CD4-positive, alpha-beta T cell treated with Interleukin-17A for 1 hour (primary cell): ENCODE results near the gene MRPL22.
"Not testable (repeated sequence)": the region's sequence is repeated elsewhere in the genome, so short reads cannot be mapped to it uniquely, and the experiment has no call there.

ENCODE experiments used
- DNase-seq: peaks from one replicate; pipeline ENCODE4 v3.0.0-alpha.2; 2020

The MRPL22 gene

GRCh38 chr5:154943527-154943926 is 2.7 kb downstream of the MRPL22 start:
- no peak for DNase-seq

GRCh38 chr5:154944716-154945115 is 3.8 kb downstream of the MRPL22 start:
- DNase-seq = no peak

GRCh38 chr5:154945695-154946301 is 4.9 kb downstream of the MRPL22 start:
- DNase-seq = peak; percentile 44

- DNase-seq = no peak
These were observed 6.9 kb downstream of the MRPL22 start for GRCh38 chr5:154947778-154948177.

- DNase-seq = no peak
These were observed 7.4 kb downstream of the MRPL22 start for GRCh38 chr5:154948313-154948712.

GRCh38 chr5:154949781-154950180 is 8.9 kb downstream of the MRPL22 start:
- no peak for DNase-seq

GRCh38 chr5:154956712-154957111 is 15.8 kb downstream of the MRPL22 start:
- no peak for DNase-seq

- no peak for DNase-seq
These were observed 21.6 kb downstream of the MRPL22 start for GRCh38 chr5:154962494-154962893.

- no peak for DNase-seq
These were observed 25.4 kb downstream of the MRPL22 start for GRCh38 chr5:154966081-154966841.

- no peak for DNase-seq
These were observed 26.0 kb downstream of the MRPL22 start for GRCh38 chr5:154966874-154967273.

GRCh38 chr5:154967421-154968024 is 26.6 kb downstream of the MRPL22 start:
- DNase-seq = no peak

- DNase-seq = no peak
These were observed 28.1 kb downstream of the MRPL22 start for GRCh38 chr5:154968953-154969352.

- no peak for DNase-seq
These were observed 29.9 kb downstream of the MRPL22 start for GRCh38 chr5:154970759-154971158.

- no peak for DNase-seq
These were observed 30.6 kb downstream of the MRPL22 start for GRCh38 chr5:154971501-154971900.

GRCh38 chr5:154972476-154973080 is 31.7 kb downstream of the MRPL22 start:
- no peak for DNase-seq

- not testable (repeated sequence) for DNase-seq
These were observed 35.2 kb downstream of the MRPL22 start for GRCh38 chr5:154976082-154976481.

GRCh38 chr5:154977409-154977808 is 36.5 kb downstream of the MRPL22 start:
- DNase-seq = no peak

GRCh38 chr5:154978294-154978693 is 37.4 kb downstream of the MRPL22 start:
- not testable (repeated sequence) for DNase-seq

- DNase-seq = no peak
These were observed 44.2 kb downstream of the MRPL22 start for GRCh38 chr5:154984946-154985516.

- no peak for DNase-seq
These were observed 45.3 kb downstream of the MRPL22 start for GRCh38 chr5:154986151-154986550.

GRCh38 chr5:154989626-154990025 is 48.8 kb downstream of the MRPL22 start:
- no peak for DNase-seq

- DNase-seq = no peak
These were observed 52.6 kb downstream of the MRPL22 start for GRCh38 chr5:154993461-154993860.

GRCh38 chr5:154995679-154996078 is 54.8 kb downstream of the MRPL22 start:
- DNase-seq = no peak
